Activated CD4-positive, alpha-beta T cell treated with anti-CD3 and anti-CD28 coated beads, Interleukin-2, amount 10 ng/mL, durations not matched to agents 7 days and 5 days (primary cell): Measurements from ENCODE around the gene SULT1C2. TPM values are rescaled to one million over a fixed set of nuclear protein-coding genes. Genes with fewer than 3 reads are reported as not detected.

ENCODE experiments used
- CTCF ChIA-PET: fragments of 350-600 bp; sonication (Branson Sonifier 250); formaldehyde crosslinking; loops from one replicate; lab custom pipeline; 2021; ENCODE audit warnings: antibody characterized with exemption; lab: Charles Lee
- POLR2A ChIA-PET: fragments of 350-600 bp; sonication (Branson Sonifier 250); formaldehyde crosslinking; loops from one replicate; lab custom pipeline; 2021; ENCODE audit warnings: antibody characterized with exemption; lab: Charles Lee
- DNase-seq: peaks from one replicate; pipeline ENCODE4 v3.0.0-alpha.2; 2020
- H3K27ac Mint-ChIP-seq: one replicate; pipeline ENCODE4 v1.8.0; 2021; ENCODE audit warnings: mild to moderate bottlenecking, moderate library complexity, mixed read lengths
- H3K27me3 Mint-ChIP-seq: one replicate; pipeline ENCODE4 v1.8.0; 2021; ENCODE audit warnings: mixed read lengths
- H3K36me3 Mint-ChIP-seq: one replicate; pipeline ENCODE4 v1.8.0; 2021; ENCODE audit warnings: low read depth, mixed read lengths
- H3K4me1 Mint-ChIP-seq: one replicate; pipeline ENCODE4 v1.8.0; 2021; ENCODE audit warnings: mixed read lengths
- H3K4me3 Mint-ChIP-seq: one replicate; pipeline ENCODE4 v1.8.0; 2021; ENCODE audit warnings: mild to moderate bottlenecking, moderate library complexity, mixed read lengths
- H3K9me3 Mint-ChIP-seq: one replicate; pipeline ENCODE4 v1.8.0; 2021; ENCODE audit warnings: mixed read lengths
- total RNA-seq, 2 experiments: library from RNA; stranded (reverse); gene quantifications; one replicate each; pipeline ENCODE4 v1.2.3, GENCODE V29; 2021

SULT1C2 gene
- total RNA-seq, 2 experiments from 2014 or later = not detected

DNA sequence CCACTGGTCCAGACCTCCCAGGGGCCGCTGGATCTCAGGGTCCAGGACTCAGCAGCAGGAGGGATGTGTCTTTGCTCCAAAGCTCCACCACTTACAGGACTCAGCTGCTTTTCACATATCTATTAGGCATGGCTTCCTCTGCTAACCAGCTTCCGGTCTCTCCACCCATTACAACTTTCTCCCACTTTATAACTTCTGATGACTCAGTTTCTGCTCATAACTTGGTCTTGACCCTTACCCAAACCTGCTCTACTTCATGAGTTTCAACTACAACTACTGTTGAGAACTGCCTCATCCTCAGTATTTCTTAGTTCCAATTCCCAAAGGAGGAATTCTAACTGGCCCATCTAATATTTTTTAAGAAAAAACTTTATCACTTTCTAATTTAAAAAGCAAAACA, 17.2 kb downstream of the SULT1C2 start:
- no peak for DNase-seq
- H3K4me3 Mint-ChIP-seq = no peak overlapping the region
- H3K36me3 Mint-ChIP-seq = no peaks in the 10 kb centered on the region
- POLR2A ChIA-PET = no interaction called here
- CTCF ChIA-PET = no interaction called here
- no peaks in the 10 kb centered on the region for H3K9me3 Mint-ChIP-seq
- H3K27me3 Mint-ChIP-seq = peaks cover 17% of the 10 kb centered on the region
- peaks cover 6% of the 10 kb centered on the region for H3K4me1 Mint-ChIP-seq
- H3K27ac Mint-ChIP-seq = no peak overlapping the region

GRCh38 chr2:108309903-108310302, 21.2 kb downstream of the SULT1C2 start:
- DNase-seq = no peak
- POLR2A ChIA-PET = no interaction called here
- Mint-ChIP-seq H3K9me3 (no peaks in the 10 kb centered on the region), H3K4me3 (no peak overlapping the region), H3K36me3 (no peaks in the 10 kb centered on the region), H3K27me3 (peaks cover 12% of the 10 kb centered on the region), H3K27ac (no peak overlapping the region), H3K4me1 (peaks cover 6% of the 10 kb centered on the region)
- CTCF ChIA-PET = no interaction called here

- Mint-ChIP-seq H3K27me3 (no peaks in the 10 kb centered on the region), H3K9me3 (no peaks in the 10 kb centered on the region), H3K4me3 (no peak overlapping the region), H3K36me3 (no peaks in the 10 kb centered on the region), H3K27ac (no peak overlapping the region), H3K4me1 (no peaks in the 10 kb centered on the region)
- POLR2A ChIA-PET = no interaction called here
- CTCF ChIA-PET = no interaction called here
- no peak for DNase-seq
Observed at GRCh38 chr2:108314586-108315296, 26.0 kb downstream of the SULT1C2 start.

DNA sequence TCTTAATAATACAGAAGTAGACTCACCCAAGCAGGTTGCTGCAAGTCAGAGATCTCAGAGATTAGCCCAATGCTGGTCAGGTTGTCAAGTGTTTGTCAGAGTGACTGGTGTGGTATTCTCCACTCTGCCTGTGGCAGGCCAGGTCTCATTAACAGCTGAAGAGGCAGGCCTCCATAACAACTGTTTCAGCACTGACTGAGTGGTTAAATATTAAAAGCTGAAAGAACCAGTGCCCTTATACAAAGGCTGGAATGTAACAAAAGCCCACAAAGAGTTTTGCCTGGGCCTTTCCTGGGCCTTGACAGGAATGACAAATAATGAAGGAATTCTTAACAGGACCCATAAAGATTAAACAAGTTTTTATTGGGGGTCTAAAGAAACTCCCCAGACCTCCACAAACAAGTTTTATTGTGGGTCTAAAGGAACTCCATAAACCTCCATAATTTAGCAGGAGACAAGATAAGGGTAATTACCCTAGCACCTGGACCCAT, 26.8 kb downstream of the SULT1C2 start:
- Mint-ChIP-seq H3K4me3 (no peak overlapping the region), H3K4me1 (no peaks in the 10 kb centered on the region), H3K27me3 (no peaks in the 10 kb centered on the region), H3K9me3 (no peaks in the 10 kb centered on the region), H3K27ac (no peak overlapping the region), H3K36me3 (no peaks in the 10 kb centered on the region)
- DNase-seq = no peak
- ChIA-PET POLR2A (no interaction called here), CTCF (no interaction called here)

DNA sequence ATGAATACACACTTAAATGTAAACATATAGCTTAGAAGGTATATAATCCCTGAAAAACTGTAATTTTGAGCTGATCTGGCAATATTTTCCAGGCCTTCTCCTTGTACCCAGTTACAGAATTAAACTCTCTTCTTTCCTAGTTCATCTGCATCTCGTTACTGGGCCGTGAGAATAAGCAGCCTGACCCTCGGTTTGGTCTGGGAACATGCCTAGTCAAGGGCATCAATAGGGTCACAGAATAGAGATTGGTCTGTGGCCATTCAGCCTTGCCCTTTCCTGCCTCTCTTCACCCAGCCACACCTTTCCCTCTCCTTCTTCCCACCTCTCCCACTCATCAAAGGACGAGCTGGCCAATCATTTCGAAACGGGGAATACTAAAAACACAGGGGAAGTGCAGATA, 27.3 kb downstream of the SULT1C2 start:
- ChIA-PET CTCF (no interaction called here), POLR2A (no interaction called here)
- Mint-ChIP-seq H3K9me3 (no peaks in the 10 kb centered on the region), H3K36me3 (no peaks in the 10 kb centered on the region), H3K27me3 (no peaks in the 10 kb centered on the region), H3K27ac (no peak overlapping the region), H3K4me1 (no peaks in the 10 kb centered on the region), H3K4me3 (no peak overlapping the region)
- no peak for DNase-seq

DNA sequence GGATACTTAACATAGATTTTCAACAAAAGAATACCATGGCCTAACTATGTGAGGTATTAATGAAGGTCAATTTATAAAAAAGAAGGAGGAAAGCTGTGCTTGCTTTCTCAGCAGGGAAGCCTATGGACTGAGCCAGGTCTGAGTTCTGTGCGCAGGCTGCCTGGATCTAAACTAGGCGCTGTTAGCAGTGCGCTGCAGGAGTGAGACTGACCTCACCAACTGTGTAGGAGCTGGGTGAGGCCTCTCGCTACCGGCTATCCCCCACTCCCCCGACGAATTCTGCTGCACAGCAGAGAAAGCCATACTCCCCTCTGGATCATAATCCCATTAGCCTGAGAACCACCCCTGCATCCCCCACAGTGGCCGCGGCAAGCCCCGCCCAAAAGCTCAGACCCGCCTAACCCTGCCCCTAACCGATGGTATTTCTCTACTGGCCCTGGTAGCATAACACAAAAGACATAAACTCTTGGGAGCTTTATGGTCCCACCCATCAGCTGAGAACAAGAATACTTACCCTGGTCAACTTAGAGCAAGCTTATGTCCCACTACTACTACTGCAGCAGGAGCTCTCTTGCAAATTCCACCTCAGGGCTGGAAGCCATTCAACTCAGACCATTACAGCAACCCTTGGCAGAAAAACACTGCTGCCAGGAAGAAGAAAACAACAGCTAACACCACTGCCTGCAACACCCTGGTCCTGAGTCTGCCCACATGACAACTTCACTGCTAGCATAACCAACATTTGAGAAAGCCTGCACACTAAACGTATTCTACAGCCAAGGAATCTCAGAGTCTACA, 28.0 kb downstream of the SULT1C2 start:
- no peak for DNase-seq
- H3K9me3 Mint-ChIP-seq = no peaks in the 10 kb centered on the region
- no peak overlapping the region for H3K4me3 Mint-ChIP-seq
- no peak overlapping the region for H3K27ac Mint-ChIP-seq
- H3K27me3 Mint-ChIP-seq = no peaks in the 10 kb centered on the region
- no peaks in the 10 kb centered on the region for H3K36me3 Mint-ChIP-seq
- CTCF ChIA-PET = no interaction called here
- POLR2A ChIA-PET = no interaction called here
- H3K4me1 Mint-ChIP-seq = no peaks in the 10 kb centered on the region

DNA sequence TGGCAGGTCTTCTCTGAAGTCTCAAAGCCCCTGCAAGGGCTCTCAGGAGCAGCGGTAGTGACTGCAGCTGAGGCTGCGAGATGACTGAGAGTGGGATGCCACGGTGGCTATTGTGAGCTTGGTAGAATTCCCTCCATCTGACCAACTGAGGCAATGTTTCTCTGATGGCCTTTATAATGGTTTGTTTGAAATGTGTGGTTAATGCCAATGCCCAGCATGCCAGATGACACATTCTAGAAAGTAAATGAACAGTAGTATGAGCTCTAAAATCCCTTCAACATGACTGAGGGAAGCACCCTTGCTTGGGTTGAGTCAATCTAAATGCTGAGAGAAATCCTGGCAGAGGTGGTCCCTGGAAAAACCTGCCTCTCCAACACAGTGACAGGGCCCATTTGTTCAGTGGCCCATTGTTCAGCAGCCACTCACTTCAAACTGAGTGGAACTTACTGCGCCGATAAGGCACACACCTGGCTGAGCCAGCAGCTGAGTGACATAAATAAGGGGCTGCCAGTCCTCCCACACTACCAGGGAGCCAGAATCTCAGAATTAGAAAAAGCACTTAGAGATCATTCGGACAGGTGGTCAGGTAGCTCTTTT, 31.7 kb downstream of the SULT1C2 start:
- Mint-ChIP-seq H3K27me3 (peaks cover 1% of the 10 kb centered on the region), H3K27ac (no peak overlapping the region), H3K36me3 (no peaks in the 10 kb centered on the region), H3K9me3 (no peaks in the 10 kb centered on the region), H3K4me1 (no peaks in the 10 kb centered on the region), H3K4me3 (no peak overlapping the region)
- no peak for DNase-seq
- ChIA-PET POLR2A (no interaction called here), CTCF (no interaction called here)

GRCh38 chr2:108323619-108324018, 34.9 kb downstream of the SULT1C2 start:
- ChIA-PET CTCF (no interaction called here), POLR2A (no interaction called here)
- H3K4me1 Mint-ChIP-seq = no peaks in the 10 kb centered on the region

GRCh38 chr2:108324531-108325255, 36.0 kb downstream of the SULT1C2 start:
- CTCF ChIA-PET = no interaction called here
- Mint-ChIP-seq H3K4me1 (no peaks in the 10 kb centered on the region), H3K36me3 (no peaks in the 10 kb centered on the region), H3K27ac (no peak overlapping the region), H3K9me3 (no peaks in the 10 kb centered on the region), H3K27me3 (peaks cover 4% of the 10 kb centered on the region), H3K4me3 (no peak overlapping the region)
- DNase-seq = no peak
- POLR2A ChIA-PET = no interaction called here

More at GRCh38 chr2:108323619-108324018, 34.9 kb downstream of the SULT1C2 start:
- peaks cover 4% of the 10 kb centered on the region for H3K27me3 Mint-ChIP-seq
- no peak overlapping the region for H3K27ac Mint-ChIP-seq
- no peak overlapping the region for H3K4me3 Mint-ChIP-seq
- no peaks in the 10 kb centered on the region for H3K9me3 Mint-ChIP-seq
- no peaks in the 10 kb centered on the region for H3K36me3 Mint-ChIP-seq
- DNase-seq = no peak

GRCh38 chr2:108325756-108326155, 37.1 kb downstream of the SULT1C2 start:
- POLR2A ChIA-PET = no interaction called here

DNA sequence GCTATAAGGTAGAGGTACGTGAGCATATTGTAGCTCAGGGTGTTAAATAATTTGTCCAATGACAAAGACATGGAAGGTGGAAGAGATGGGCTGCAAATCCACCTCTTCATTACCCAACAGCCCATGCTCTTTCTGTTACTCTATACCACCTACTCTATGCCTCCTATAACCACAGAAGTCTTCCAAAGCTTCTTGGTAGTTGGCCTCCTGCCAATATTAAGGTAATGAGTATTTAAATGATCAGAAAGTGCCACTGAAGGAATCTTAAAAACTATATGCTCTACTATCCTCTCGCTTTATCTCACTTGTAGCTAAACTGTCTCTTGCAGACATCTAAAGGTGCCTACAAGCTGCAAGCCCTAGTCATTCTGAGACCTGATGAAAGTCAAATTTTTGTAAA, 41.1 kb downstream of the SULT1C2 start:
- Mint-ChIP-seq H3K4me1 (no peaks in the 10 kb centered on the region), H3K36me3 (no peaks in the 10 kb centered on the region), H3K27ac (no peak overlapping the region), H3K9me3 (no peaks in the 10 kb centered on the region), H3K4me3 (no peak overlapping the region), H3K27me3 (peaks cover 14% of the 10 kb centered on the region)
- no peak for DNase-seq
- ChIA-PET POLR2A (no interaction called here), CTCF (no interaction called here)

More at GRCh38 chr2:108325756-108326155, 37.1 kb downstream of the SULT1C2 start:
- Mint-ChIP-seq H3K9me3 (no peaks in the 10 kb centered on the region), H3K27ac (no peak overlapping the region), H3K36me3 (no peaks in the 10 kb centered on the region), H3K27me3 (peaks cover 7% of the 10 kb centered on the region), H3K4me3 (no peak overlapping the region), H3K4me1 (no peaks in the 10 kb centered on the region)
- CTCF ChIA-PET = no interaction called here
- DNase-seq = no peak

DNA sequence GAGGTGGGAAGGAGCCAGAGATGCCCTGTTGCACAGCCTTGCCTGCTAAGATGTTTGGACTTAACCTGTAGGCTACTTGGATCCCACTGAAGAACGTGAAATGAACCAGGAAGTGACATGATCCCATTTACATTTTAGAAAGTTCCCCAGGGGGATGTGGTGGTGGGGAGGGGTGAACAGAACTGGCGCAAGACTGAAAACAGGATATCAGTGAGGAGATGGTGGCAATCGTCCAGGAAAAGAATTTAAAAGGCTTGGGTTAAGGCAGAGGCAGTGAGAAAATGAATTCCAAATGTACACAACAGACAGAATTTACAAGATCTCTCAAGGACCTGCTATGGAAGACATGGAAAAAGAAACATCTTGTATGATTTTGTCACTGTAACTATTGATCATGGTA, 42.3 kb downstream of the SULT1C2 start:
- POLR2A ChIA-PET = no interaction called here
- H3K27me3 Mint-ChIP-seq = peaks cover 14% of the 10 kb centered on the region
- CTCF ChIA-PET = no interaction called here
- no peak for DNase-seq
- H3K36me3 Mint-ChIP-seq = no peaks in the 10 kb centered on the region
- H3K4me3 Mint-ChIP-seq = no peak overlapping the region
- H3K4me1 Mint-ChIP-seq = no peaks in the 10 kb centered on the region
- no peaks in the 10 kb centered on the region for H3K9me3 Mint-ChIP-seq
- no peak overlapping the region for H3K27ac Mint-ChIP-seq

DNA sequence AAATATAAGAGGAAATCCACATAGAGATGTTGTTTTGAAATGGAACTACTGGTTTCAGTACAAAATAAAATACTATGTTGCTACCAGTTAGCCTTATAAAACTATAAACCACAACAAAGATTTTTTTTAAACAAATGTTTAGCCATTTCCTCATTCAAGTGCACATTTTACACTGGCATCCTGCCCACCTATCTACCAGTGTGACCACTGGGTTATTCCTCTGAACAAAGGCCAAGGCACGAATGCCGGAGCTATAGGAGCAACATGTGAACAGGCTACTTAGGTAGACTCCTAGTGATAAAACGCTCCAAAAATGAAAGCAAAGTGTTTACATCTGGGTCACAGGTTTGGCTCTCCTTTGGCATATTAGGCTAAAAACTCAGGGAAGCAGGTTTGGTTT, 57.3 kb downstream of the SULT1C2 start:
- ChIA-PET POLR2A (no interaction called here), CTCF (no interaction called here)
- Mint-ChIP-seq H3K36me3 (no peaks in the 10 kb centered on the region), H3K4me1 (no peaks in the 10 kb centered on the region), H3K27ac (no peak overlapping the region), H3K9me3 (no peaks in the 10 kb centered on the region), H3K27me3 (peaks cover 25% of the 10 kb centered on the region), H3K4me3 (no peak overlapping the region)
- DNase-seq = no peak
